ENCODE data around the gene PRKCI.

DNA sequence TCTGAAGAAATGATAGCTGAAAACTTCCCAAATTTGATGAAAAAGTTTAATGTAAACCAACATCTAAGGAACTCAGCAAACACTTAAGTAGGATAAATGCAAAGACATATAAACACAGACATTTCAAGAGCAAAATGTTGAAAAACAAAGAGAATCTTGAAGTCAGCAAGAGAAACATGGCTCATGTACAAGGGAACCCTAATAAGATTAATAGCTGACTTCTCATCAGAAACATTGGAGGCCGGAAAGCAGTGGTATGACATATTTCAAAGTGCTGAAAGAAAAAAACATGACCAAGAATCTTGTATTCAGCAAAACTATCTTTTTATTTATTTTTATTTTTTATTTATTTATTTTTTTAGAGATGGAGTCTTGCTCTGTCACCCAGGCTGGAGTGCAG lies 10.6 kb upstream of the PRKCI start:
- TF ChIP-seq, protein P1, sequence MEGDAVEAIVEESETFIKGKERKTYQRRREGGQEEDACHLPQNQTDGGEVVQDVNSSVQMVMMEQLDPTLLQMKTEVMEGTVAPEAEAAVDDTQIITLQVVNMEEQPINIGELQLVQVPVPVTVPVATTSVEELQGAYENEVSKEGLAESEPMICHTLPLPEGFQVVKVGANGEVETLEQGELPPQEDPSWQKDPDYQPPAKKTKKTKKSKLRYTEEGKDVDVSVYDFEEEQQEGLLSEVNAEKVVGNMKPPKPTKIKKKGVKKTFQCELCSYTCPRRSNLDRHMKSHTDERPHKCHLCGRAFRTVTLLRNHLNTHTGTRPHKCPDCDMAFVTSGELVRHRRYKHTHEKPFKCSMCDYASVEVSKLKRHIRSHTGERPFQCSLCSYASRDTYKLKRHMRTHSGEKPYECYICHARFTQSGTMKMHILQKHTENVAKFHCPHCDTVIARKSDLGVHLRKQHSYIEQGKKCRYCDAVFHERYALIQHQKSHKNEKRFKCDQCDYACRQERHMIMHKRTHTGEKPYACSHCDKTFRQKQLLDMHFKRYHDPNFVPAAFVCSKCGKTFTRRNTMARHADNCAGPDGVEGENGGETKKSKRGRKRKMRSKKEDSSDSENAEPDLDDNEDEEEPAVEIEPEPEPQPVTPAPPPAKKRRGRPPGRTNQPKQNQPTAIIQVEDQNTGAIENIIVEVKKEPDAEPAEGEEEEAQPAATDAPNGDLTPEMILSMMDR (IDR thresholded peaks at IDR 0.05) = no peak
- no peak for TF ChIP-seq POLR2A (IDR thresholded peaks at IDR 0.05)
